ENCODE measurements around the gene HIPK1.

Gene HIPK1

GRCh38 chr1:113928187-113928930, 765 bp upstream of the HIPK1 start:
- no peaks in the 10 kb centered on the region for H3K36me3 ChIP-seq
- H3K4me3 ChIP-seq: peak overlapping the region; percentile 79 to 97
- H3K9me3 ChIP-seq: no peaks in the 10 kb centered on the region
- intact Hi-C loops (cut with DNase I; ENCODE audit: low total_unique reads): no loop called here
- DNase-seq: no peak
- TF ChIP-seq, protein P1, sequence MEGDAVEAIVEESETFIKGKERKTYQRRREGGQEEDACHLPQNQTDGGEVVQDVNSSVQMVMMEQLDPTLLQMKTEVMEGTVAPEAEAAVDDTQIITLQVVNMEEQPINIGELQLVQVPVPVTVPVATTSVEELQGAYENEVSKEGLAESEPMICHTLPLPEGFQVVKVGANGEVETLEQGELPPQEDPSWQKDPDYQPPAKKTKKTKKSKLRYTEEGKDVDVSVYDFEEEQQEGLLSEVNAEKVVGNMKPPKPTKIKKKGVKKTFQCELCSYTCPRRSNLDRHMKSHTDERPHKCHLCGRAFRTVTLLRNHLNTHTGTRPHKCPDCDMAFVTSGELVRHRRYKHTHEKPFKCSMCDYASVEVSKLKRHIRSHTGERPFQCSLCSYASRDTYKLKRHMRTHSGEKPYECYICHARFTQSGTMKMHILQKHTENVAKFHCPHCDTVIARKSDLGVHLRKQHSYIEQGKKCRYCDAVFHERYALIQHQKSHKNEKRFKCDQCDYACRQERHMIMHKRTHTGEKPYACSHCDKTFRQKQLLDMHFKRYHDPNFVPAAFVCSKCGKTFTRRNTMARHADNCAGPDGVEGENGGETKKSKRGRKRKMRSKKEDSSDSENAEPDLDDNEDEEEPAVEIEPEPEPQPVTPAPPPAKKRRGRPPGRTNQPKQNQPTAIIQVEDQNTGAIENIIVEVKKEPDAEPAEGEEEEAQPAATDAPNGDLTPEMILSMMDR (IDR thresholded peaks at IDR 0.05): no peak
- H3K4me1 ChIP-seq: peaks cover 0 to 42% (median 27%) of the 10 kb centered on the region in 4 donors
- H3K27ac ChIP-seq: peak overlapping the region; percentile 98
- H3K27me3 ChIP-seq: no peaks in the 10 kb centered on the region

GRCh38 chr1:113929750-113930498, 800 bp downstream of the HIPK1 start:
- peaks cover 0 to 57% (median 27%) of the 10 kb centered on the region in 4 donors for H3K4me1 ChIP-seq
- intact Hi-C loops (cut with DNase I; ENCODE audit: low total_unique reads): loop anchor here (1.0 to 10.0 kb wide), 2 partner anchors 25 to 95 kb away; partner anchors contain the start of gene DCLRE1B
- peak; percentile 41 to 74 for DNase-seq
- H3K4me3 ChIP-seq: peak overlapping the region; percentile 79 to 97
- H3K27ac ChIP-seq: peak overlapping the region; percentile 98
- H3K27me3 ChIP-seq: no peaks in the 10 kb centered on the region
- TF ChIP-seq, protein P1 (IDR thresholded peaks at IDR 0.05): no peak
- no peaks in the 10 kb centered on the region for H3K36me3 ChIP-seq
- no peaks in the 10 kb centered on the region for H3K9me3 ChIP-seq

- intact Hi-C loops (cut with DNase I; ENCODE audit: low total_unique reads): loop anchor here (10.0 kb wide), 1 partner anchor 96 kb away; no protein-coding TSS in a partner anchor
Measured at GRCh38 chr1:113930499-113931161, 1.5 kb downstream of the HIPK1 start.

GRCh38 chr1:113931451-113931851, 2.3 kb downstream of the HIPK1 start:
- H3K36me3 ChIP-seq: no peaks in the 10 kb centered on the region
- TF ChIP-seq, protein P1 (IDR thresholded peaks at IDR 0.05): no peak
- intact Hi-C loops (cut with DNase I; ENCODE audit: low total_unique reads): loop anchor here (10.0 kb wide), 1 partner anchor 97 kb away; no protein-coding TSS in a partner anchor
- no peaks in the 10 kb centered on the region for H3K9me3 ChIP-seq
- DNase-seq: no peak
- peak overlapping the region; percentile 79 to 97 for H3K4me3 ChIP-seq
- H3K27me3 ChIP-seq: no peaks in the 10 kb centered on the region
- H3K4me1 ChIP-seq: peaks cover 0 to 72% (median 27%) of the 10 kb centered on the region in 4 donors
- H3K27ac ChIP-seq: peak overlapping the region; percentile 98

More at GRCh38 chr1:113930499-113931161, 1.5 kb downstream of the HIPK1 start:
- Histone ChIP-seq H3K4me1 (peaks cover 0 to 63% (median 27%) of the 10 kb centered on the region in 4 donors), H3K4me3 (peak overlapping the region; percentile 79 to 97), H3K9me3 (no peaks in the 10 kb centered on the region), H3K27me3 (no peaks in the 10 kb centered on the region), H3K36me3 (no peaks in the 10 kb centered on the region), H3K27ac (peak overlapping the region; percentile 98)
- no peak for DNase-seq
- TF ChIP-seq, protein P1 (IDR thresholded peaks at IDR 0.05): no peak

DNA sequence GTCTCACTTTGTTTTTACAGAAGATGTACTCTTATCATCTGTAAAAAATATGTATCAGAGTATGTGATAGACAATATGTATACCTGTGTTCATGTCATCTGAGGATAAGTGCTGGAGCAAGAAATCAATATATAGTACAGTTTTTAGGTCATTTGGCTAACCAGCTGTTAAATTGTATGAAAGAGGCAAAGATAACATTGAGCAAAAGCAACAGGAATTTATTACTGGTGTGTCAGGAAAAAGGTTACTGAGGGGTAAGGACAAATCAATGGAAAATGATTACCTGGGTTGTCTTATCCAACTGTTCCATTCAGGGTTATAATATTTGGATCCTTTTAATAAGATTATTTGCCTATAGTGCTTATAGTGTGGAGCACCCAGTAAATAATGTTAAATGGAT, 4.9 kb downstream of the HIPK1 start:
- no peak for DNase-seq
- Histone ChIP-seq H3K27ac (no peak overlapping the region), H3K4me1 (peaks cover 0 to 80% (median 23%) of the 10 kb centered on the region in 4 donors), H3K4me3 (no peak overlapping the region), H3K27me3 (no peaks in the 10 kb centered on the region), H3K36me3 (no peaks in the 10 kb centered on the region), H3K9me3 (no peaks in the 10 kb centered on the region)
- TF ChIP-seq, protein P1 (IDR thresholded peaks at IDR 0.05): no peak
- intact Hi-C loops (cut with DNase I; ENCODE audit: low total_unique reads): loop anchor here (10.0 kb wide), 1 partner anchor 99 kb away; no protein-coding TSS in a partner anchor
